HUES6 (cell line): Measurements from ENCODE around the gene FHIP1B.

ENCODE experiments used
- H3K27ac ChIP-seq: 2 replicates; pipeline ENCODE4 v1.7.0; 2013; ENCODE audit warnings: low read depth, mild to moderate bottlenecking, low read length, inconsistent platforms
- H3K27me3 ChIP-seq: 2 replicates; pipeline ENCODE4 v1.6.1; 2013; ENCODE audit warnings: low read length; ENCODE audit not compliant: control insufficient read depth, insufficient read depth
- H3K36me3 ChIP-seq: 2 replicates; pipeline ENCODE4 v1.6.1; 2013; ENCODE audit warnings: low read length; ENCODE audit not compliant: control insufficient read depth, insufficient read depth
- H3K4me1 ChIP-seq: 2 replicates; pipeline ENCODE4 v1.6.1; 2013; ENCODE audit warnings: low read length; ENCODE audit not compliant: control insufficient read depth, insufficient read depth
- H3K4me3 ChIP-seq: 2 replicates; pipeline ENCODE4 v1.5.1; 2013; ENCODE audit warnings: low read depth, low read length
- H3K9ac ChIP-seq: one replicate; pipeline ENCODE4 v1.6.1; 2013; ENCODE audit warnings: mild to moderate bottlenecking, low read length
- H3K9me3 ChIP-seq: 2 replicates; pipeline ENCODE4 v1.6.1; 2013; ENCODE audit warnings: low read depth, low read length; ENCODE audit not compliant: control insufficient read depth, insufficient read depth

FHIP1B gene

DNA sequence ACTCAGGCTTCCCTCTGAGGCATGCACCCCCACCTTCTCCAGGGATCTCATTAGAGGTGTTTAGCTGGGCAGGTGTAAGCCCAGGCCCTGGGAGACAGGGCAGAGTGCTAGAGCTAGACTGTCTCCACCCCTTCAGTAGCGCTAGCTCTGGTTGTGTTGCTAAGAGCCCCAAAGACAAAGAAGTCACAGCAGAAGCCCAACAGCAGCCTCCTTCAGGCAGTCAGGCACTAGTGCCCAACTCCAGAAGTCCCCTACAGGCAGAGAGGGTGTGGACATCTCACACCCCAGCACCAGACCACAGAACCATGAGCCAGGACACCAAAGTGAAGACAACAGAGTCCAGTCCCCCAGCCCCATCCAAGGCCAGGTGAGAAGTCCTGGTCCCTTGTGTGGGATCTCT lies 4.5 kb upstream of the FHIP1B start, which contains the start of gene CNGA4:
TSS of gene CNGA4 (plus strand) at position 188 of the 400 bp plus-strand sequence. CDS start at position 306, 118 bp downstream.
- Histone ChIP-seq H3K27ac (no peak within 1 kb of the TSS), H3K9ac (no peak within 1 kb of the TSS), H3K36me3 (no peaks in the 10 kb centered on the region), H3K27me3 (no peaks in the 10 kb centered on the region), H3K9me3 (no peaks in the 10 kb centered on the region), H3K4me3 (no peak within 1 kb of the TSS), H3K4me1 (0 out of 2 replicates have a peak, but pooled peaks cover under 1% of the 10 kb centered on the region)

DNA sequence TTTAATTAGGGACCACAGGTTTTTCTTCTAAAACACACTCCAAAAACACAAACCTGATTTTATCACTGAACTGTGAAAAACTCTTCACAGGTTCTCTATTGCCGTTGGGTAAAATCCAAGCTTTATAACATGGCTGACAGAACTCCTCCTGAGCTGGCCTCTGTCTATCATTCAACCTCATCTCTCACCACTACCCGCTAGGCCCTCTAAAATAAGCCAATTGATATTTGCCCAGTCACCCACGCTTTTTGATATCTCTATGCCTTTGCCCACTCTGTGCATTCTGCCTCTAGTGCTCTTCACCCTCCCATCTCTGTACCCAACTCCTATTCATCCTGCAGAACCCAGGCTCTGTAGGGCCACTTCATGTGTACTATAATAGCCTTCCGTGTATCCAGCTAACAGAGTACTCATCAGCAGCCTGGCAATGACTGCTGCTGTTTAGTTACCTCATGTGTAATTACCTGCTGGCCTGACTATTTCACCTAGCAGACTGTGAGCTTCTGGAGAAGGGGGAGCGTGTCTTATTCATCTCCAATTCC lies 3.4 kb upstream of the FHIP1B start:
- Histone ChIP-seq H3K9me3 (no peaks in the 10 kb centered on the region), H3K4me1 (0 out of 2 replicates have a peak, but pooled peaks cover 6% of the 10 kb centered on the region), H3K36me3 (no peaks in the 10 kb centered on the region)

GRCh38 chr11:6237266-6237665 lies 2.8 kb upstream of the FHIP1B start:
- Histone ChIP-seq H3K9ac (no peak overlapping the region), H3K27me3 (no peaks in the 10 kb centered on the region), H3K4me1 (0 out of 2 replicates have a peak, but pooled peaks cover 6% of the 10 kb centered on the region), H3K4me3 (no peak overlapping the region), H3K27ac (no peak overlapping the region), H3K9me3 (no peaks in the 10 kb centered on the region), H3K36me3 (no peaks in the 10 kb centered on the region)

More for the DNA sequence above, 3.4 kb upstream of the FHIP1B start:
- Histone ChIP-seq H3K27ac (no peak overlapping the region), H3K9ac (no peak overlapping the region), H3K27me3 (no peaks in the 10 kb centered on the region), H3K4me3 (no peak overlapping the region)

DNA sequence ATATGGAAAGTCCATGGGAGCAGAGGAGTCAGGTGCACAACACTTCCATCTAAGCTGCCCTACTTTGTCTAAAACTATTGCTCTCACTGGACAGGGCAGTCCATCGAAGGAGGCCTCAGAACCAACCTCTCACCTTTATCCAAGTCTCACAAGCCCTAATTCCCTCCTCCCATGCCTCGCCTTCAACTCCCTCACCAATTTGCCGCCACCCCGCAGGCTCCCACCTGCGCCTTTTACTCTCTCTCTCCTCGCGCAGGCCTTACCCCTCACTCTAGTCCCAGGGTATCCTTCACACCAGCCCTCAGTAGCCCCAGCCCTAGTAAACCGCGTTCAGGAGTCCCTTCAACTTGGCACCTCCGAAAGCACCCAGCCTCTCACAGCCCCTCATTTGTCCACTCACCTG lies 451 bp downstream of the FHIP1B start:
- Histone ChIP-seq H3K9me3 (no peaks in the 10 kb centered on the region), H3K27ac (no peak overlapping the region), H3K27me3 (no peaks in the 10 kb centered on the region), H3K9ac (peak overlapping the region; percentile 91), H3K36me3 (no peaks in the 10 kb centered on the region), H3K4me3 (peak overlapping the region; percentile 97), H3K4me1 (0 out of 2 replicates have a peak, but pooled peaks cover 6% of the 10 kb centered on the region)

DNA sequence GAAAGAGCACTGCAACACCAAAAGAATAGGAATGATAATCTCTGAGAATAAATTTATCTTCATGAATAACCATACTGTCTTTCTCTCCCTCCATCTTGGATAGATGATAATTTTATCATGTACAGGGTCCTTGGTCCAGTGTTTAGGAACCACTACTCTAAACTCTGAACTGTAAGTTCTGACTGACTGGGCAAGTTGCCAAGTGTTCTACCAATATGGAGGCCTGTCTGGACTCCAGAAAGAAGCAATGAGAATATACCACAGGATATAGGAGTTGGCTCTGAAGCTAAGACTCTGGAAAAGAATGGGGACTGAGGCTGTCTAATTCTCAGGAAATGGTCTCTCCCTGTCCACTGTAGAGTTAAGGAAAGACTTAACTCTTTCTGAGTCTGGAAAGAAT lies 1.5 kb downstream of the FHIP1B start:
- H3K4me1 ChIP-seq: 0 out of 2 replicates have a peak, but pooled peaks cover 6% of the 10 kb centered on the region

DNA sequence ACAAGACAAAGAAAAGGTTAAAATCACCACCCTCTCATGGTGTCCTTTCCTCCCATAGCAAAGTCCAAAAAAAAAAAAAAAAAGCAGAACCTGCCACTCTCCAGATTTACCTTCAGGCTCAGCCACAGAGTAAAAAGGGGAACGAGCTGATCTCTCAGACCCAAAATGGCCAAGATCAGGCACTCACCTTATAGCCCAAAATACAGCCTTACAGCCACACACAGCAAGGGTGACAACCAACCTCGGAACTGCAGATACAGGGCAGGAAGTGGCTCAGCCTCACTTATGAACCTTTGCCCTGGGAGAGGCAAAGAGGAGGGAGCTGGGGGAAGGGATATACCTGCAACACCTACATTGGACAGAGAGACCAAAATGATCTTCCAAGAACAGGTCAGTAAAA lies 4.5 kb downstream of the FHIP1B start:
- H3K9me3 ChIP-seq: no peaks in the 10 kb centered on the region

More for the DNA sequence above, 1.5 kb downstream of the FHIP1B start:
- Histone ChIP-seq H3K4me3 (no peak overlapping the region), H3K9ac (no peak overlapping the region), H3K36me3 (no peaks in the 10 kb centered on the region), H3K27me3 (no peaks in the 10 kb centered on the region), H3K27ac (no peak overlapping the region), H3K9me3 (no peaks in the 10 kb centered on the region)

GRCh38 chr11:6228520-6228919 lies 5.9 kb downstream of the FHIP1B start:
- 0 out of 2 replicates have a peak, but pooled peaks cover 1% of the 10 kb centered on the region for H3K4me1 ChIP-seq
- H3K36me3 ChIP-seq: peaks cover 11% of the 10 kb centered on the region
- H3K9me3 ChIP-seq: no peaks in the 10 kb centered on the region
- no peak overlapping the region for H3K27ac ChIP-seq
- no peaks in the 10 kb centered on the region for H3K27me3 ChIP-seq
- no peak overlapping the region for H3K4me3 ChIP-seq
- H3K9ac ChIP-seq: no peak overlapping the region

More for the DNA sequence above, 4.5 kb downstream of the FHIP1B start:
- Histone ChIP-seq H3K4me1 (0 out of 2 replicates have a peak, but pooled peaks cover 6% of the 10 kb centered on the region), H3K27me3 (no peaks in the 10 kb centered on the region), H3K4me3 (no peak overlapping the region), H3K36me3 (no peaks in the 10 kb centered on the region), H3K27ac (no peak overlapping the region), H3K9ac (no peak overlapping the region)

DNA sequence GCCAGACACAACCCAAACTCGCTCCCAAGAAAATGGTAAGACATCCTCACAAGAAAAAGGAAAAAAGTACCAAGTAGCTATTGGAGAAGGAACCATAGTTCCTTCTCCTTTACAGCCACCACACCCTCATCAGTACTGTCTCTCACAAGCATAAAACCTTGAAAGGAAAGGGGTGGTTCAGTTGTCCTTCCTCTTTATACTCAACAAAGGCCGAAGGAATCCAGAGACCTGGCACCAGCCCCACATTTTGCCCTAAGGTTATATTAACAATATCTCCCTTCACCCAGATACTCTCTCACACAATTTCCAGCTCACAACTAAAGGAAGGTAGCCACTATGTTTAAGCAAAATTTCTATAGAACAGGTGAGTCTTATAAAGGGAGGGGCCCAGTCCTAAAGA lies 8.5 kb downstream of the FHIP1B start:
- Histone ChIP-seq H3K36me3 (peaks cover 31% of the 10 kb centered on the region), H3K4me1 (no peaks in the 10 kb centered on the region), H3K27me3 (no peaks in the 10 kb centered on the region), H3K4me3 (no peak overlapping the region), H3K9ac (no peak overlapping the region), H3K9me3 (no peaks in the 10 kb centered on the region), H3K27ac (no peak overlapping the region)

GRCh38 chr11:6225024-6225423 lies 9.4 kb downstream of the FHIP1B start:
- Histone ChIP-seq H3K4me1 (no peaks in the 10 kb centered on the region), H3K27ac (no peak overlapping the region), H3K27me3 (no peaks in the 10 kb centered on the region), H3K4me3 (no peak overlapping the region), H3K9ac (no peak overlapping the region), H3K9me3 (no peaks in the 10 kb centered on the region), H3K36me3 (peaks cover 38% of the 10 kb centered on the region)

DNA sequence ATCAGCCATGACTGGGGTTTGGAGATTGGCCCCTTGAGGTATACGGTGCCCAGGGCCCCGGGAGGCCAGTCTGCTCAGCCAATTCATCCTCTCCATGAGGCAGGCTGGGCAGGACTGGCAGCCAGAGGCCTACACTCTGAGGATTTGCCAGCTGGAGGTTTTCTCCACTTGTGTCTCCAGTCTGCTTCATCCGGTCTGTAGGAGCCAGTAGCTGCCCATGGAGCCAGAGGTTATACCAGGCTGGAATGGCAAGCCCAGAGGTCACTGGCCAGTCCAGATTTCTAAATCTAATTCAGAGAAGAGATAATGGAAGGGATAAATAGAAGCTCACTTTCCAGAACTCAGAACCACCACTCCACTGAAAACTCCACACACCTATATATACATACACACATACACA lies 10.0 kb downstream of the FHIP1B start:
- H3K4me1 ChIP-seq: no peaks in the 10 kb centered on the region; the same call in 1 of the 2 replicates
- H3K9me3 ChIP-seq: no peaks in the 10 kb centered on the region
- no peak overlapping the region for H3K9ac ChIP-seq
- H3K36me3 ChIP-seq: peaks cover 44% of the 10 kb centered on the region
- H3K27ac ChIP-seq: no peak overlapping the region
- H3K4me3 ChIP-seq: no peak overlapping the region
- H3K27me3 ChIP-seq: no peaks in the 10 kb centered on the region

DNA sequence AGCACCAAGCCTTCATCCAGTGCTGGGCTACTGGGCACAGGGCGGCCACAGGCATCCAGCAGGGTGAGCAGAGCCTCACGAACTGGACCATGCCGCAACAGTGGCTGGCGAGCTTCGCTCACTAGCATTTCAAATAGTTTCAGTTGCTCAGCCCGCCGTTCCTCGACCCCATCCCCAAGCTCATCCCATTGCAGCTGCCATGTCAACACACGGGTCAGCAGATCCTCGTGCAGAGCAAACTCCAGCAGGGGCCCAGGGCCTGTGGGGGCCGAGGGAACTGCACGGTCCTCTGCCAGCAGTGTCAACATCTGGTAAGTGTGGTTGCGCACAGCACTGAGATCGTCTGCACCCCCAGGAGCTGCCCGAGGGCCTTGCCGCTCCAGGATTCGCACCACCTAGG lies 10.6 kb downstream of the FHIP1B start:
- H3K36me3 ChIP-seq: peaks cover 49% of the 10 kb centered on the region
- H3K9me3 ChIP-seq: no peaks in the 10 kb centered on the region
- H3K9ac ChIP-seq: no peak overlapping the region
- H3K4me1 ChIP-seq: no peaks in the 10 kb centered on the region; the same call in 1 of the 2 replicates
- no peak overlapping the region for H3K4me3 ChIP-seq
- no peaks in the 10 kb centered on the region for H3K27me3 ChIP-seq
- no peak overlapping the region for H3K27ac ChIP-seq
